NK-92 (cell line): ENCODE results near the gene TRPM2.
A peak's percentile ranks its signal among the peaks of the same experiment; 100 is the strongest.
"Not testable (repeated sequence)": the region's sequence is repeated elsewhere in the genome, so short reads cannot be mapped to it uniquely, and the experiment has no call there.

Experiments
- DNase-seq: peaks from one replicate; lab custom pipeline; 2025; ENCODE audit not compliant: unreplicated experiment; lab: John Stamatoyannopoulos, UW

Gene TRPM2

GRCh38 chr21:44333509-44334328 is 19.7 kb upstream of the TRPM2 start:
- DNase-seq, result no peak

GRCh38 chr21:44334329-44335030 is 18.9 kb upstream of the TRPM2 start:
- DNase-seq, result no peak

- DNase-seq, result no peak
Measured at GRCh38 chr21:44335266-44336059, 18.0 kb upstream of the TRPM2 start.

- no peak for DNase-seq
Measured at GRCh38 chr21:44337449-44337848, 16.0 kb upstream of the TRPM2 start.

- DNase-seq, result no peak
Measured at GRCh38 chr21:44337941-44338895, 15.2 kb upstream of the TRPM2 start.

GRCh38 chr21:44338971-44339910 is 14.2 kb upstream of the TRPM2 start, which contains the start of gene CFAP410:
Gene CFAP410 (minus strand): TSS chr21:44339390. CDS start chr21:44339194, 196 bp downstream.
- peak; percentile 61 for DNase-seq

- DNase-seq, result not testable (repeated sequence)
Measured at GRCh38 chr21:44341726-44342458, 11.5 kb upstream of the TRPM2 start.

- DNase-seq, result not testable (repeated sequence)
Measured at GRCh38 chr21:44342981-44343380, 10.4 kb upstream of the TRPM2 start.

GRCh38 chr21:44344541-44345183 is 8.8 kb upstream of the TRPM2 start:
- no peak for DNase-seq

- no peak for DNase-seq
Measured at GRCh38 chr21:44345495-44345894, 7.9 kb upstream of the TRPM2 start.

GRCh38 chr21:44347911-44348451 is 5.4 kb upstream of the TRPM2 start:
- DNase-seq, result no peak

GRCh38 chr21:44348861-44349260 is 4.6 kb upstream of the TRPM2 start:
- no peak for DNase-seq

GRCh38 chr21:44349416-44349846 is 4.0 kb upstream of the TRPM2 start:
- DNase-seq, result no peak

GRCh38 chr21:44349847-44350772 is 3.3 kb upstream of the TRPM2 start:
- no peak for DNase-seq

- no peak for DNase-seq
Measured at GRCh38 chr21:44350773-44351481, 2.5 kb upstream of the TRPM2 start.
